ENCODE data around the gene GPSM3. TPM values are rescaled to one million over a fixed set of nuclear protein-coding genes. Genes with fewer than 3 reads are reported as not detected.

GPSM3 gene
- total and polyA plus RNA-seq, 3 experiments from 2014 or later: 82.0 to 136 (median 89.5) TPM

GRCh38 chr6:32222333-32223230 lies 30.1 kb upstream of the GPSM3 start:
- POLR2A ChIA-PET: no interaction called here
- H3K27ac Mint-ChIP-seq: no peak overlapping the region
- H3K4me3 Mint-ChIP-seq: no peak overlapping the region

GRCh38 chr6:32220021-32220420 lies 27.6 kb upstream of the GPSM3 start:
- Mint-ChIP-seq H3K4me1 (no peaks in the 10 kb centered on the region), H3K27me3 (peaks cover 0 to 4% of the 10 kb centered on the region in 2 donors), H3K4me3 (no peak overlapping the region), H3K36me3 (no peaks in the 10 kb centered on the region), H3K27ac (no peak overlapping the region), H3K9me3 (no peaks in the 10 kb centered on the region)
- CTCF ChIA-PET: no interaction called here
- no peaks in the 10 kb centered on the region for H3K9me3 ChIP-seq (ENCODE audit: low read length)
- no peak overlapping the region for H3K4me3 ChIP-seq (ENCODE audit: low read length)
- POLR2A ChIA-PET: no interaction called here
- peaks cover 11% of the 10 kb centered on the region for H3K4me1 ChIP-seq (ENCODE audit: insufficient read depth, low read length)
- H3K27ac ChIP-seq (ENCODE audit: low read depth, low read length): no peak overlapping the region
- no peak for DNase-seq
- H3K36me3 ChIP-seq (ENCODE audit: insufficient read depth, low read length): no peaks in the 10 kb centered on the region
- H3K27me3 ChIP-seq (ENCODE audit: insufficient read depth, low read length, poor library complexity, severe bottlenecking): no peaks in the 10 kb centered on the region

More at GRCh38 chr6:32222333-32223230, 30.1 kb upstream of the GPSM3 start:
- Histone ChIP-seq H3K27ac (ENCODE audit: low read depth, low read length) (no peak overlapping the region), H3K9me3 (ENCODE audit: low read length) (no peaks in the 10 kb centered on the region), H3K4me3 (ENCODE audit: low read length) (no peak overlapping the region), H3K4me1 (ENCODE audit: insufficient read depth, low read length) (peaks cover 11% of the 10 kb centered on the region), H3K27me3 (ENCODE audit: insufficient read depth, low read length, poor library complexity, severe bottlenecking) (no peaks in the 10 kb centered on the region), H3K36me3 (ENCODE audit: insufficient read depth, low read length) (no peaks in the 10 kb centered on the region)
- peaks cover 0 to 2% (median 0%) of the 10 kb centered on the region in 3 donors for H3K36me3 Mint-ChIP-seq
- no peaks in the 10 kb centered on the region for H3K9me3 Mint-ChIP-seq
- no peaks in the 10 kb centered on the region for H3K4me1 Mint-ChIP-seq
- CTCF ChIA-PET: no interaction called here
- DNase-seq: no peak
- peaks cover 0 to 4% of the 10 kb centered on the region in 2 donors for H3K27me3 Mint-ChIP-seq

GRCh38 chr6:32218167-32218566 lies 25.7 kb upstream of the GPSM3 start:
- ChIA-PET CTCF (no interaction called here), POLR2A (no interaction called here)
- no peaks in the 10 kb centered on the region for H3K9me3 Mint-ChIP-seq
- no peak overlapping the region for H3K4me3 Mint-ChIP-seq
- no peak for DNase-seq
- Histone ChIP-seq H3K4me1 (ENCODE audit: insufficient read depth, low read length) (peaks cover 11% of the 10 kb centered on the region), H3K9me3 (ENCODE audit: low read length) (no peaks in the 10 kb centered on the region), H3K27ac (ENCODE audit: low read depth, low read length) (no peak overlapping the region), H3K27me3 (ENCODE audit: insufficient read depth, low read length, poor library complexity, severe bottlenecking) (no peaks in the 10 kb centered on the region), H3K36me3 (ENCODE audit: insufficient read depth, low read length) (no peaks in the 10 kb centered on the region), H3K4me3 (ENCODE audit: low read length) (no peak overlapping the region)
- no peaks in the 10 kb centered on the region for H3K36me3 Mint-ChIP-seq
- H3K27ac Mint-ChIP-seq: no peak overlapping the region
- no peaks in the 10 kb centered on the region for H3K4me1 Mint-ChIP-seq
- H3K27me3 Mint-ChIP-seq: peaks cover 0 to 4% of the 10 kb centered on the region in 2 donors

GRCh38 chr6:32216998-32217397 lies 24.6 kb upstream of the GPSM3 start:
- Histone ChIP-seq H3K27ac (ENCODE audit: low read depth, low read length) (no peak overlapping the region), H3K4me1 (ENCODE audit: insufficient read depth, low read length) (peaks cover under 1% of the 10 kb centered on the region), H3K27me3 (ENCODE audit: insufficient read depth, low read length, poor library complexity, severe bottlenecking) (no peaks in the 10 kb centered on the region), H3K9me3 (ENCODE audit: low read length) (no peaks in the 10 kb centered on the region), H3K36me3 (ENCODE audit: insufficient read depth, low read length) (no peaks in the 10 kb centered on the region), H3K4me3 (ENCODE audit: low read length) (no peak overlapping the region)
- Mint-ChIP-seq H3K27ac (no peak overlapping the region), H3K27me3 (peaks cover 0 to 4% of the 10 kb centered on the region in 2 donors), H3K9me3 (no peaks in the 10 kb centered on the region), H3K4me1 (peaks cover 2 to 5% (median 3%) of the 10 kb centered on the region in 3 donors), H3K4me3 (no peak overlapping the region), H3K36me3 (no peaks in the 10 kb centered on the region)
- POLR2A ChIA-PET: no interaction called here
- no peak for DNase-seq
- CTCF ChIA-PET: no interaction called here

GRCh38 chr6:32216285-32216684 lies 23.8 kb upstream of the GPSM3 start:
- H3K4me1 ChIP-seq (ENCODE audit: insufficient read depth, low read length): no peaks in the 10 kb centered on the region
- DNase-seq: no peak
- H3K36me3 Mint-ChIP-seq: no peaks in the 10 kb centered on the region
- H3K4me3 Mint-ChIP-seq: no peak overlapping the region
- ChIA-PET POLR2A (no interaction called here), CTCF (no interaction called here)
- no peaks in the 10 kb centered on the region for H3K27me3 ChIP-seq (ENCODE audit: insufficient read depth, low read length, poor library complexity, severe bottlenecking)
- peak overlapping the region in 2 of 8 donors; percentile 23 to 54 for H3K27ac Mint-ChIP-seq
- no peaks in the 10 kb centered on the region for H3K36me3 ChIP-seq (ENCODE audit: insufficient read depth, low read length)
- no peak overlapping the region for H3K27ac ChIP-seq (ENCODE audit: low read depth, low read length)
- no peak overlapping the region for H3K4me3 ChIP-seq (ENCODE audit: low read length)
- peaks cover 0 to 4% of the 10 kb centered on the region in 2 donors for H3K27me3 Mint-ChIP-seq
- H3K4me1 Mint-ChIP-seq: peaks cover 5 to 7% (median 6%) of the 10 kb centered on the region in 3 donors
- no peaks in the 10 kb centered on the region for H3K9me3 ChIP-seq (ENCODE audit: low read length)
- H3K9me3 Mint-ChIP-seq: no peaks in the 10 kb centered on the region

- Histone ChIP-seq H3K9me3 (ENCODE audit: low read length) (no peaks in the 10 kb centered on the region), H3K4me3 (ENCODE audit: low read length) (no peak overlapping the region), H3K27ac (ENCODE audit: low read depth, low read length) (no peak overlapping the region), H3K36me3 (ENCODE audit: insufficient read depth, low read length) (no peaks in the 10 kb centered on the region), H3K4me1 (ENCODE audit: insufficient read depth, low read length) (no peaks in the 10 kb centered on the region), H3K27me3 (ENCODE audit: insufficient read depth, low read length, poor library complexity, severe bottlenecking) (no peaks in the 10 kb centered on the region)
- no peak overlapping the region for H3K4me3 Mint-ChIP-seq
- peaks cover 0 to 4% of the 10 kb centered on the region in 2 donors for H3K27me3 Mint-ChIP-seq
- peaks cover 5 to 7% (median 6%) of the 10 kb centered on the region in 3 donors for H3K4me1 Mint-ChIP-seq
- no peak for DNase-seq
- H3K36me3 Mint-ChIP-seq: no peaks in the 10 kb centered on the region
- ChIA-PET POLR2A (interaction anchor here (0.6 kb wide), 1 partner anchor 19 kb away, joined by 7 read pairs; no protein-coding TSS in a partner anchor), CTCF (no interaction called here)
- H3K9me3 Mint-ChIP-seq: no peaks in the 10 kb centered on the region
- peak overlapping the region in 2 of 8 donors; percentile 62 to 84 for H3K27ac Mint-ChIP-seq
Measured at GRCh38 chr6:32215617-32216016, 23.2 kb upstream of the GPSM3 start.

GRCh38 chr6:32214126-32214525 lies 21.7 kb upstream of the GPSM3 start:
- Mint-ChIP-seq H3K27ac (peak overlapping the region in 1 of 8 donors; percentile 56), H3K27me3 (no peaks in the 10 kb centered on the region), H3K4me3 (no peak overlapping the region), H3K36me3 (no peaks in the 10 kb centered on the region), H3K9me3 (no peaks in the 10 kb centered on the region), H3K4me1 (peaks cover 5 to 7% (median 6%) of the 10 kb centered on the region in 3 donors)
- DNase-seq: no peak
- H3K4me3 ChIP-seq (ENCODE audit: low read length): no peak overlapping the region
- no peaks in the 10 kb centered on the region for H3K27me3 ChIP-seq (ENCODE audit: insufficient read depth, low read length, poor library complexity, severe bottlenecking)
- CTCF ChIA-PET: no interaction called here
- no peaks in the 10 kb centered on the region for H3K4me1 ChIP-seq (ENCODE audit: insufficient read depth, low read length)
- no peaks in the 10 kb centered on the region for H3K36me3 ChIP-seq (ENCODE audit: insufficient read depth, low read length)
- no peak overlapping the region for H3K27ac ChIP-seq (ENCODE audit: low read depth, low read length)
- no peaks in the 10 kb centered on the region for H3K9me3 ChIP-seq (ENCODE audit: low read length)
- POLR2A ChIA-PET: no interaction called here

- no peak for DNase-seq
- H3K27me3 Mint-ChIP-seq: no peaks in the 10 kb centered on the region
- POLR2A ChIA-PET: no interaction called here
- Histone ChIP-seq H3K36me3 (ENCODE audit: insufficient read depth, low read length) (no peaks in the 10 kb centered on the region), H3K4me3 (ENCODE audit: low read length) (no peak overlapping the region), H3K27ac (ENCODE audit: low read depth, low read length) (no peak overlapping the region), H3K9me3 (ENCODE audit: low read length) (no peaks in the 10 kb centered on the region), H3K27me3 (ENCODE audit: insufficient read depth, low read length, poor library complexity, severe bottlenecking) (no peaks in the 10 kb centered on the region), H3K4me1 (ENCODE audit: insufficient read depth, low read length) (no peaks in the 10 kb centered on the region)
- no peaks in the 10 kb centered on the region for H3K36me3 Mint-ChIP-seq
- peak overlapping the region in 3 of 8 donors; percentile 33 to 86 (median 36) for H3K27ac Mint-ChIP-seq
- H3K4me3 Mint-ChIP-seq: no peak overlapping the region
- H3K4me1 Mint-ChIP-seq: peaks cover 5 to 7% (median 6%) of the 10 kb centered on the region in 3 donors
- no peaks in the 10 kb centered on the region for H3K9me3 Mint-ChIP-seq
- CTCF ChIA-PET: no interaction called here
Measured at GRCh38 chr6:32213649-32214048, 21.2 kb upstream of the GPSM3 start.
